GM18498 (cell line): ENCODE results near the gene LCE1F.

Experiments
- ATAC-seq: cut with Tn5 transposase; IDR thresholded peaks from one replicate; pipeline ENCODE4 v1.9.1; 2021; ENCODE audit warnings: mild to moderate bottlenecking, moderate library complexity; ENCODE audit not compliant: unreplicated experiment

LCE1F gene

GRCh38 chr1:152770411-152770810 lies 4.5 kb upstream of the LCE1F start:
- no peak for ATAC-seq

- no peak for ATAC-seq
Observed at GRCh38 chr1:152776361-152776760, 1.4 kb downstream of the LCE1F start.

DNA sequence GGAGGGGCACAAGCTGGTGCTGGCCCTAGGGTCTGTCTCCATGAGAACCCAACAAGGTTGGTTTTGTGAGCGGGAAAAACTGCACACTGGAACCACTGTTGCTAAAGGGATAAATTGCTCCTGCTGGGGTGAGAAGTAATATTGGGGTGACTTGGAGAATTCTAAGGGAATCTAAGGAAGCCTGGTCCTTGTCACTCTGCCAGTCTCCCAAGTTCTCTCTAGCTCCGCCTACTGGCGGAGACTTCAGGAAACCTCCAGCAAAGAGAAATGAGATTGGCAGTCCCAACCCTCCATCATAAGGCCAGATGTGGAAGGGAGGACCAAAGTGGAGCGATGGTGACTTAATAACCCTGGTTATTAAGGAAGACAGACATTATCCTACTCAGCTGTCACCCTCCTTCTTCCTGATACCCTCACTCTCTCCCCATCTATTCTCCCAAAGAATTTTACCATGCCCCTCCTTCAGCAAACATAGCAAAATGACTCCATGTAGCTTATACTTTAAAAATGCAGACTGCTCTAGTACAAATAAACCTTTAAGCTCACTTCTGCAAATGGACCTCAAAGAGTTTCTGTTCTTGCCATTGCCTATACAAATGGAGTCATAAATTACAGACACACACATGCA lies 2.7 kb downstream of the LCE1F start:
- no peak for ATAC-seq

DNA sequence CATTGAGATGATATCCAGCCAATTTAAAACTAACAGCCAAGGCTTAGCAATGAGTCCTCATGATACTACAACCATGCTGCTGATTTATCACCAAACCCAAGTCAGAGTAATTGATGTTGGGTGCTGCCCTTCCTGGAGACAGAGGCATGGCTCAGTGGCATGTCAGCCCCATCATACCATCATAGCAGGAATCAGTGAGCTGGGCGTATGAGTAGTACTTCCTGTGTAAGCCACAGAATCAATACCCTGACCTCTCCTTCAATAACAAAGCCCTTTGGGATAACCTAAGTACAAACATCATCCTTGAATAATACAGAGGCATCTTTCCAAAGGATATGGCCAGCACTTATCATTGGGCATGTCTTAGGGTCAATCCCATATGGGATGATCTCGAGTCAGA lies 8.2 kb downstream of the LCE1F start:
- no peak for ATAC-seq

DNA sequence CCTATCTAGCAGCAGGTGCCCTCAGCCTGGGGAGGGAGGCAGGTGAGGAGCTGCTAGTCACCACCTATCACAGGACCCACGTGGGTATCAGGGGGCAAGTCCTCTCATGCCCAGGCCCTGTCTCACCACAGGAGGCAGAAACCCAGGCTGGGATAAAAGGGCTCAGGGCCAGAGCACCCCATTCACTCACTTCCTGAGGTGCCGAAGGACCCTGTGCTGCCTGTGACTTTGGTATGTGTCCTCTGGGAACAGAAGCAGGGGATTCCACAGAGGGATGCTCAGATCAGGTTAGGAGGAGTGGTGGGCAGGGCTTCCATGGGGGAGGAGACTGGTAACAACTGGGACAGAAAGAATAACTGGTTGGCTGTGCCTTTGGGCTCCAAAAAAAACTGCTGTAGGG lies 11.1 kb downstream of the LCE1F start, which contains the start of gene LCE1E:
LCE1E (plus strand) TSS at position 181 of the 400 bp plus-strand sequence. CDS start 1,043 bp downstream, outside the sequence.
- ATAC-seq, result no peak

GRCh38 chr1:152795686-152796085 lies 20.7 kb downstream of the LCE1F start:
- no peak for ATAC-seq

DNA sequence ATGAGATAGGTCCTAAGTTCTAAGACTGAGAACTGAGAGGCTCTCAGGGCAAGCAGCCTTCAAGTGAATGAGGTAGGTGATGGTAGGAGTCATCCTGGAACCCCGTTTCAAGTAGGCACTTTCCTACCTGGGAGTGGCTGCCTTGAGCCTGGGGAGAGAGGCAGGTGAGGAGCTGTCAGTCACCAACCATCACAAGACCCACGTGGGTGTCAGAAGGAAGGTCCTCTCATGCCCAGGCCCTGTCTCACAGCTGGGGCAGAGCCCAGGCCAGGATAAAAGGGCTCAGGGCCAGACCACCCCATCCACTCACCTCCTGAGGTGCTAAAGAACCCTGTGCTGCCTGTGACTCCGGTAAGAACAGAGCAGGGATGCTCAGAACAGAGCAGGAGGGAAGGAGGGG lies 21.5 kb downstream of the LCE1F start, which contains the start of gene LCE1D:
LCE1D (plus strand) TSS at position 301 of the 400 bp plus-strand sequence. CDS start 1,074 bp downstream, outside the sequence.
- ATAC-seq, result no peak

DNA sequence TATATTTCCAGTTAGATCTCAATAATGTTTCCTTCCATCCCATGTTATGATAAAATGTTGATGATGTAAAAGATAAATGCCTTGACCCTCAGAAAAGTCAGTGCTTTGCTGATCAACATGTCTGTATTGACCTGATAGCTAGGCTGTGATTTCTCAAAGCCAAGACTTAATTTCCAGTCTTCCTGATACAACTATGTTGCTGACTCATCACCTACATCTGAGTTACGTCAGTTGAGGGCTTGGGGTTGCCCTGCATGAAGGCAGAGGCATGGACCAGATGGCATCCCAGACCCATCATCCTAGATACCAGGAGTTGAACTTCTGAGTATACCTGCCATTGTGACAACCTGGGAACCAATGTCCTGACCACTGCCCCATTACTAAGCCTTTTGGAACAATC lies 26.4 kb downstream of the LCE1F start:
- ATAC-seq, result no peak

GRCh38 chr1:152806576-152806975 lies 31.6 kb downstream of the LCE1F start, which contains the start of gene LCE1C:
TSS of gene LCE1C (minus strand) at chr1:152806651. CDS start at chr1:152805478, 1,173 bp downstream.
- ATAC-seq, result no peak

DNA sequence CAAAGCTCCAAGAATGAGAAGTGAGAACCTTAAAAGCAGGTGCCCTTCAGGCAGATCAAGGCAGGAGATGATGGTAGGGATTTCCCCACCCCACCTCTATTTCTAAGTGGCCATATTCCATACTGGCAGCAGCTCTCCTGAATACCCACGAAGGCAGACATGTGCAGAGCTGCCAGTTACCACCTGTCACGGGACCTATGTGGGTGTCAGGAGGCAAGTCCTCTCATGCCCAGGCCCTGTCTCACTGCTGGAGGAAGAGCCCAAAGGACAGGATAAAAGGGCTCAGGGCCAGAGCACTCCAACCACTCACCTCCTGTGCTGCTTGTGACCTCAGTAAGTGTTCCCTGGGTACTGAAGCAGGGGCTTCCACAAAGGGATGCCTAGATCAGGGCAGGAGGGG lies 36.1 kb downstream of the LCE1F start:
- ATAC-seq, result no peak

- no peak for ATAC-seq
Observed at GRCh38 chr1:152811671-152812070, 36.7 kb downstream of the LCE1F start, which contains the start of gene LCE1B. TSS of gene LCE1B (plus strand) at chr1:152811971. CDS start at chr1:152812447, 476 bp downstream.

GRCh38 chr1:152817309-152817708 lies 42.4 kb downstream of the LCE1F start:
- ATAC-seq, result no peak

GRCh38 chr1:152823294-152823693 lies 48.4 kb downstream of the LCE1F start:
- ATAC-seq, result no peak

GRCh38 chr1:152824964-152825363 lies 50.0 kb downstream of the LCE1F start:
- no peak for ATAC-seq
